SU-DHL-6 (cell line): ENCODE measurements around the gene GRID2.

Source experiments
- EZH2phosphoT487 ChIP-seq: fragments of 200-600 bp; sonication (generic), shearing (Covaris generic); conservative IDR thresholded peaks from 2 replicates; pipeline ENCODE4 v1.6.1; 2018; ENCODE audit warnings: mild to moderate bottlenecking, antibody characterized with exemption, low read length, moderate library complexity, mixed read lengths
- TF ChIP-seq, protein P1 (sequence below): fragments of 200-600 bp; sonication (generic); IDR thresholded peaks from one replicate; pipeline ENCODE4 v1.5.1; 2017; ENCODE audit warnings: antibody characterized with exemption, mild to moderate bottlenecking, low read length, moderate library complexity; ENCODE audit not compliant: insufficient read depth, poor library complexity, severe bottlenecking

DNA sequence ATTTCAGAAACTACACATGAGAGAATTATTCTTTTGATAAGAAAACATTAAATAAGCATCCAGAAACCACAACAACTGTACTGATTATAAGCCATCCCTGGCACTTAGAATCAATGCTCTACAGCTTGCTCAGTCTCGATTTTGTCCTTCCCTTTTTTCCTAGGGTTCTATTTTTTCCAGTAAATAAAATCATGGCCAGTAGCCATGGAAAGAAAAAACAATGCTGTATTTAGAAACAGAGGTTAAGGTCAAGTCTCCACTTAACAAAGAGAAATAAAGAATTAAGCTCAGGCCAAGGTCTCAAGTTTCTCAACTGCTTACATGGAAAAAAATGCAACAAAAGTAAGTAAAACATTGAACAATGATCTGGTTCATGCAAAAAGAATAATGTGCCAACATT lies 38.7 kb upstream of the GRID2 start:
- no peak for TF ChIP-seq EZH2phosphoT487
- TF ChIP-seq, protein P1, sequence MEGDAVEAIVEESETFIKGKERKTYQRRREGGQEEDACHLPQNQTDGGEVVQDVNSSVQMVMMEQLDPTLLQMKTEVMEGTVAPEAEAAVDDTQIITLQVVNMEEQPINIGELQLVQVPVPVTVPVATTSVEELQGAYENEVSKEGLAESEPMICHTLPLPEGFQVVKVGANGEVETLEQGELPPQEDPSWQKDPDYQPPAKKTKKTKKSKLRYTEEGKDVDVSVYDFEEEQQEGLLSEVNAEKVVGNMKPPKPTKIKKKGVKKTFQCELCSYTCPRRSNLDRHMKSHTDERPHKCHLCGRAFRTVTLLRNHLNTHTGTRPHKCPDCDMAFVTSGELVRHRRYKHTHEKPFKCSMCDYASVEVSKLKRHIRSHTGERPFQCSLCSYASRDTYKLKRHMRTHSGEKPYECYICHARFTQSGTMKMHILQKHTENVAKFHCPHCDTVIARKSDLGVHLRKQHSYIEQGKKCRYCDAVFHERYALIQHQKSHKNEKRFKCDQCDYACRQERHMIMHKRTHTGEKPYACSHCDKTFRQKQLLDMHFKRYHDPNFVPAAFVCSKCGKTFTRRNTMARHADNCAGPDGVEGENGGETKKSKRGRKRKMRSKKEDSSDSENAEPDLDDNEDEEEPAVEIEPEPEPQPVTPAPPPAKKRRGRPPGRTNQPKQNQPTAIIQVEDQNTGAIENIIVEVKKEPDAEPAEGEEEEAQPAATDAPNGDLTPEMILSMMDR, result no peak
